ENCODE results near the gene CAMK4. TPM values are rescaled to one million over a fixed set of nuclear protein-coding genes. Genes with fewer than 3 reads are reported as not detected.
A peak's percentile ranks its signal among the peaks of the same experiment; 100 is the strongest.
"Not testable (repeated sequence)": the region's sequence is repeated elsewhere in the genome, so short reads cannot be mapped to it uniquely, and the experiment has no call there.

Gene CAMK4
- total and polyA plus RNA-seq, 4 donors: 15.8 to 49.1 (median 25.0) TPM

DNA sequence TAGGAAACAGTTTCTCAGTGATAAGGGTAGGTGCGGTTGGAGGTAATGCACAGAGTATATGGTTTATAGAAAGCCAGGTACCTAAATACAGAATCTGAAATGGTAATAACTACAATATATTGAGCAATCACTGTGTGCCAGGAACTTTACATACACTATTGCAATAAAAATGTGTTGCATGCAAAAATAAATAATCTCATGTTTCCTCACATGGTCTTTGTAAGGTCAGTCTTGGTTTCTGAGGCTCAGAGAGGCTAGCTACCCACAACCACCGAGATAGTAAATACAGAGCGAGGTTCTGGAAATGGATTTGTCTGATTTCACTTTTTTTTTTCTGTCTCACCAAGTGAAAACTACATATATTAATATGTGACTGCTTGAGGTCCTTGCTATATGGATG, 128.9 kb downstream of the CAMK4 start:
- no CpG with 5 or more reads among the region's 3 CpGs for WGBS (ENCODE audit: insufficient coverage)
- H3K36me3 ChIP-seq (ENCODE audit: control insufficient read depth, insufficient read depth, low read length): no peaks in the 10 kb centered on the region
- no peaks in the 10 kb centered on the region for H3K27me3 ChIP-seq (ENCODE audit: control insufficient read depth, insufficient read depth, low read length)
- no peak for DNase-seq (ENCODE audit: low read depth in 4 of 6, low spot score in 6 of 6)
- H3K4me3 ChIP-seq (ENCODE audit: low read depth, low read length): no peak overlapping the region
- H3K9me3 ChIP-seq (ENCODE audit: control insufficient read depth, insufficient read depth, low read length): no peaks in the 10 kb centered on the region
- no peak overlapping the region for H3K27ac ChIP-seq (ENCODE audit: low read depth, low read length)
- H3K4me1 ChIP-seq (ENCODE audit: control insufficient read depth, insufficient read depth, low read length): no peaks in the 10 kb centered on the region

DNA sequence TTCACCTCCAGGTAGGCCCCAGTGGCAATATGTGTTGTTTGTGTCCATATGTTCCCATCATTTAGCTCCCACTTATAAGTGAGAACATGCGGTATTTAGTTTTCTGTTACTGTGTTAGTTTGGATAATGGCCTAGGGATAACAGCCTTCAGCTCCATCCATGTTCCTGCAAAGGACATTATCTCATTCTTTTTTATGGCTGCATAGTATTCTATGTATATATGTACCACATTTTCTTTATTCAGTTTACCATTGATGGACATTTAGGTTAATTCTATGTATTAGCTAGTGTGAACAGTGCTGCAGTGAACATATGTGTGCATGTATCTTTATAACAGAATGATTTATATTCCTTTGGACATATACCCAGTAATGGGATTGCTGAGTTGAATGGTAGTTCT, 134.5 kb downstream of the CAMK4 start:
- H3K27me3 ChIP-seq (ENCODE audit: control insufficient read depth, insufficient read depth, low read length); DNase-seq (ENCODE audit: low read depth in 4 of 6, low spot score in 6 of 6); H3K27ac ChIP-seq (ENCODE audit: low read depth, low read length); H3K36me3 ChIP-seq (ENCODE audit: control insufficient read depth, insufficient read depth, low read length); H3K9me3 ChIP-seq (ENCODE audit: control insufficient read depth, insufficient read depth, low read length); H3K4me1 ChIP-seq (ENCODE audit: control insufficient read depth, insufficient read depth, low read length); H3K4me3 ChIP-seq (ENCODE audit: low read depth, low read length): not testable (repeated sequence)
- no CpG with 5 or more reads among the region's 1 CpG for WGBS (ENCODE audit: insufficient coverage)

DNA sequence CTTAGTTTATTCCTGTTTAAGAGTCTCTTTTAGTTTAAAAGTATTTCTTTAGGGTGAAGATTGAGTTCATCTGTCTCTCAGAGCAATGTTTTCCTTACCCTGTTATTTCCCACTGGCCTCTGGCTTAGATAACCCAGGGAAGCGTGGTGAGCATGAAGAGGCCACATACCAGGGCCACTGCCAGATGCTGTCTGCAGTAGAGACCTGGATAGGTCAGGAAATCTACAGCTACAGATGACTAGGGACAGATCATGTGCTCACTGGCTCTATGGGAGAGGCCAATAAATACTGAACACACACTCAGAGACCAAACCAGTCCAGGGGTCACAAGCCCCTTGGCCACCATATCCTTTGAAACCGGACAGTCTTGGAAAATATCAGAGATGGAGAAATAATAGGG, 136.0 kb downstream of the CAMK4 start:
- no peaks in the 10 kb centered on the region for H3K4me1 ChIP-seq (ENCODE audit: control insufficient read depth, insufficient read depth, low read length)
- H3K27ac ChIP-seq (ENCODE audit: low read depth, low read length): no peak overlapping the region
- no peaks in the 10 kb centered on the region for H3K27me3 ChIP-seq (ENCODE audit: control insufficient read depth, insufficient read depth, low read length)
- DNase-seq (ENCODE audit: low read depth in 4 of 6, low spot score in 6 of 6): no peak
- no peaks in the 10 kb centered on the region for H3K9me3 ChIP-seq (ENCODE audit: control insufficient read depth, insufficient read depth, low read length)
- WGBS (ENCODE audit: insufficient coverage): no CpG with 5 or more reads among the region's 2 CpGs
- H3K4me3 ChIP-seq (ENCODE audit: low read depth, low read length): no peak overlapping the region
- no peaks in the 10 kb centered on the region for H3K36me3 ChIP-seq (ENCODE audit: control insufficient read depth, insufficient read depth, low read length)

DNA sequence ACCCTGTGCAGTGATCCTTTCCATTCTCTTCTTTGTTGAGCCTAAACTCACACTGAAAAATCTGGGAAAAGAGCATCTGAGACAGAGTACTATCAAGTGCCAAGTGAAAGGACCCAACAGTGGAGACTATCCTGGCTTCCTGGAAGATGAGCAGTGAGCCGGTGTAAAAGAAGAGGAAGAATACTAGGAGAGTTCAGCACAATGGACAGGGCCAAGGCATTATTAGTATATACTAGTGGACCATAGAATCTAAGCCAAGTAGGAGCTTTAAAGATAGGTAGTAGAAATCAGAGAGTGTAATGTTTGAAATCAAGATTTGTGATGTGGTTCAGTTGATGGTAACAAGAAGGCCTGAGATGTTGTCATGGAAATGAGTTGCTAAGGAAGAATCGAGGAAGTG, 140.8 kb downstream of the CAMK4 start:
- Histone ChIP-seq H3K36me3 (ENCODE audit: control insufficient read depth, insufficient read depth, low read length) (no peaks in the 10 kb centered on the region), H3K27ac (ENCODE audit: low read depth, low read length) (no peak overlapping the region), H3K4me1 (ENCODE audit: control insufficient read depth, insufficient read depth, low read length) (no peaks in the 10 kb centered on the region), H3K9me3 (ENCODE audit: control insufficient read depth, insufficient read depth, low read length) (no peaks in the 10 kb centered on the region), H3K27me3 (ENCODE audit: control insufficient read depth, insufficient read depth, low read length) (no peaks in the 10 kb centered on the region), H3K4me3 (ENCODE audit: low read depth, low read length) (no peak overlapping the region)
- no peak for DNase-seq (ENCODE audit: low read depth in 4 of 6, low spot score in 6 of 6)
- WGBS (ENCODE audit: insufficient coverage): 74% methylated on average over 2 of the region's 2 CpGs

DNA sequence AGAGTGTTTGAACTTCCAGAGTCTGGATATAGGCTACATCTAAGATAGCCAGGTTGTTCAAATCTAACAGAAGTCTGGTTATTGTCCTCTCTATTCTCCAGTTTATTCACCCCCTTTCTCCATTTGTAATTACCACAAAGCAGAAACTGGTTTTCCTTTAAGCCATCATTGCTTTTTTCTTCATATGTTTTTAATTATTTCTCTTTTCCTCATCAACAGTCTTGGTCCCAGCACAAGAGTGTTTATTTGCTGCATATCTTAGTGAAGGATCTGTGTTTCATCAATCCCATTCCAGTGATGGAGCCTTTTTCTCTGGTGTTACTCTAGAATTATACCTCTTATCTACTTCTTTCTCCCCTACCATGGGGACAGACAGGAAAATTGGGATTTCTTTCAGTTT, 142.2 kb downstream of the CAMK4 start:
- Histone ChIP-seq H3K4me3 (ENCODE audit: low read depth, low read length) (no peak overlapping the region), H3K4me1 (ENCODE audit: control insufficient read depth, insufficient read depth, low read length) (no peaks in the 10 kb centered on the region), H3K36me3 (ENCODE audit: control insufficient read depth, insufficient read depth, low read length) (no peaks in the 10 kb centered on the region), H3K27ac (ENCODE audit: low read depth, low read length) (no peak overlapping the region), H3K27me3 (ENCODE audit: control insufficient read depth, insufficient read depth, low read length) (no peaks in the 10 kb centered on the region), H3K9me3 (ENCODE audit: control insufficient read depth, insufficient read depth, low read length) (no peaks in the 10 kb centered on the region)
- DNase-seq (ENCODE audit: low read depth in 4 of 6, low spot score in 6 of 6): no peak

DNA sequence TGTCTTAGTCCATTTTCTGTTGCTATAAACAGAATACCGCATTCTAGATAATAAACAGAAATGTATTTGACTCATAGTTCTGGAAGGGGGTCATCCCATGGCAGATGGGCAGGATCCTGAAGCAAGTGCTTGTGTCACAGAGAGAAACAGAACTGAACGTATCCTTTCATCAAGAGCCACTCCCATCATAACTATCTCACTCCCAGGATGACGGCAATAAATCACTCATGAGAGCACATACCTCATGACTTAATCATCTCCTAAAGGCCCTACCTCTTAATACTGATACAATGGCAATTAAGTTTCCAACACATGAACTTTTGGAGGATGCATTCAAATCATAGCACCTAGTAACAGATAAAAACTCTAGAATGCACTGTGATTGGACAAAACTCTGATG, 142.9 kb downstream of the CAMK4 start:
- no peaks in the 10 kb centered on the region for H3K9me3 ChIP-seq (ENCODE audit: control insufficient read depth, insufficient read depth, low read length)
- H3K4me1 ChIP-seq (ENCODE audit: control insufficient read depth, insufficient read depth, low read length): no peaks in the 10 kb centered on the region
- H3K27me3 ChIP-seq (ENCODE audit: control insufficient read depth, insufficient read depth, low read length): no peaks in the 10 kb centered on the region
- H3K27ac ChIP-seq (ENCODE audit: low read depth, low read length): no peak overlapping the region
- H3K4me3 ChIP-seq (ENCODE audit: low read depth, low read length): no peak overlapping the region
- DNase-seq (ENCODE audit: low read depth in 4 of 6, low spot score in 6 of 6): no peak
- no peaks in the 10 kb centered on the region for H3K36me3 ChIP-seq (ENCODE audit: control insufficient read depth, insufficient read depth, low read length)
- WGBS (ENCODE audit: insufficient coverage): 68% methylated on average over 2 of the region's 3 CpGs

DNA sequence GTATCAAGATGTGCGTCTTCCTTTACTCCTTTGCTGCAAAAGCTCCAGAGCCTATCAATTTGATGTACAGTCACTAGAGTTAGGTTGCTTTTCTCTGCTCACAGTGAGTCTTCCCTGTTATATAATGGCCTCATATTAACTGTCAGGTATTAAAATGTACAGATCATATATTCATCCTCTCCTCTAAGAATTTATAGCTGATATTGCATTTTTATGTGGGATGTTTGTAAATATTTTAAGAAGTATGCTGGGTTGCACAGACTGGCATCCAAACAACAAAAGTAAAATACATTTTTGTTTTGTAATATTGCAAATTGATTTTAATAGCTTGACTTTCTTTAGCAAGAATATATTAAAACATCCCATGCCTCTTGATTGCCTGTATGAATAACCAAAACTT, 148.6 kb downstream of the CAMK4 start:
- H3K36me3 ChIP-seq (ENCODE audit: control insufficient read depth, insufficient read depth, low read length): no peaks in the 10 kb centered on the region
- no peak for DNase-seq (ENCODE audit: low read depth in 4 of 6, low spot score in 6 of 6)
- 83% methylated on average over 1 of the region's 1 CpG for WGBS (ENCODE audit: insufficient coverage)
- H3K27me3 ChIP-seq (ENCODE audit: control insufficient read depth, insufficient read depth, low read length): no peaks in the 10 kb centered on the region
- no peak overlapping the region for H3K27ac ChIP-seq (ENCODE audit: low read depth, low read length)
- H3K4me1 ChIP-seq (ENCODE audit: control insufficient read depth, insufficient read depth, low read length): no peaks in the 10 kb centered on the region
- no peaks in the 10 kb centered on the region for H3K9me3 ChIP-seq (ENCODE audit: control insufficient read depth, insufficient read depth, low read length)
- H3K4me3 ChIP-seq (ENCODE audit: low read depth, low read length): no peak overlapping the region

DNA sequence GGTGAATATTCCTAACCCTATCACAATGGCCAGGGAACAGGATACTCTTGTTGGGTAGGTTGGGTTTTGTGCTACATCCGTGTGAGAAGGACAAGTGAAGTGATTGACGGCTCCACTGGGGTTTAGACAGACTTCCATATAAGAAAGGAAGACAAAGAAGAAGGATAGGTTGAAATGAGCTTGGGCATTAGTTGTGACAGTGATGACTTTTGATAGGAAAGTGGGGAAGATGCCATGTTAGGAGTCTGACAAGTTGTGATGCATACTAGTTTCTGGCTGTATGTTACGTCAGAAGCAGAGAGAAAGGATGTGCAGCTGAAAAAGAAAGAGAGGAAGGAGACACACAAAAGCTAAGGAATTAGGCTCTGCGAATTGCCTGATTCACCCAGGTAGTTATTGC, 150.2 kb downstream of the CAMK4 start:
- DNase-seq (ENCODE audit: low read depth in 4 of 6, low spot score in 6 of 6): no peak
- no peaks in the 10 kb centered on the region for H3K4me1 ChIP-seq (ENCODE audit: control insufficient read depth, insufficient read depth, low read length)
- no peak overlapping the region for H3K4me3 ChIP-seq (ENCODE audit: low read depth, low read length)
- no peaks in the 10 kb centered on the region for H3K27me3 ChIP-seq (ENCODE audit: control insufficient read depth, insufficient read depth, low read length)
- no peaks in the 10 kb centered on the region for H3K36me3 ChIP-seq (ENCODE audit: control insufficient read depth, insufficient read depth, low read length)
- no peaks in the 10 kb centered on the region for H3K9me3 ChIP-seq (ENCODE audit: control insufficient read depth, insufficient read depth, low read length)
- WGBS (ENCODE audit: insufficient coverage): 70% methylated on average over 4 of the region's 4 CpGs
- H3K27ac ChIP-seq (ENCODE audit: low read depth, low read length): no peak overlapping the region

DNA sequence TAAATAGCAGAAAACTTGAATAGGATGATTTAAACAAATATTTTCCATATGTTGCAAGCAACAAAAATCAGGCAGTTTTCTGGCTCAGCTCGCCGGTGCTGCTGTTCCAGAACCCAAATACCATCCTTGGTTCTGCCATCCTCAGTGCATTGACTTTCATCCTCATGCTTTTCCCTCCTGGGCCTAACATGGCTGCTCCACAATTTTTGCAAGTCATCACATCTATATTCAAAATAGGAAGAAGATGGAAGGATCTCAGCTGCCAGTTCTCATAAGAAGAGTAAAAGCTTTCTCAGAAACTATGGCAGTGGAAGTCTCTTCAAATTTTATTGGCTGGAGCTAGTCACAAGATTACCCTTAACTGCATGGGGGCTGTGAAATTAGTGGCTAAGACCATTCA, 151.5 kb downstream of the CAMK4 start:
- Histone ChIP-seq H3K4me1 (ENCODE audit: control insufficient read depth, insufficient read depth, low read length) (no peaks in the 10 kb centered on the region), H3K4me3 (ENCODE audit: low read depth, low read length) (no peak overlapping the region), H3K27ac (ENCODE audit: low read depth, low read length) (no peak overlapping the region), H3K36me3 (ENCODE audit: control insufficient read depth, insufficient read depth, low read length) (no peaks in the 10 kb centered on the region), H3K9me3 (ENCODE audit: control insufficient read depth, insufficient read depth, low read length) (no peaks in the 10 kb centered on the region), H3K27me3 (ENCODE audit: control insufficient read depth, insufficient read depth, low read length) (no peaks in the 10 kb centered on the region)
- WGBS (ENCODE audit: insufficient coverage): 100% methylated on average over 2 of the region's 2 CpGs
- no peak for DNase-seq (ENCODE audit: low read depth in 4 of 6, low spot score in 6 of 6)

DNA sequence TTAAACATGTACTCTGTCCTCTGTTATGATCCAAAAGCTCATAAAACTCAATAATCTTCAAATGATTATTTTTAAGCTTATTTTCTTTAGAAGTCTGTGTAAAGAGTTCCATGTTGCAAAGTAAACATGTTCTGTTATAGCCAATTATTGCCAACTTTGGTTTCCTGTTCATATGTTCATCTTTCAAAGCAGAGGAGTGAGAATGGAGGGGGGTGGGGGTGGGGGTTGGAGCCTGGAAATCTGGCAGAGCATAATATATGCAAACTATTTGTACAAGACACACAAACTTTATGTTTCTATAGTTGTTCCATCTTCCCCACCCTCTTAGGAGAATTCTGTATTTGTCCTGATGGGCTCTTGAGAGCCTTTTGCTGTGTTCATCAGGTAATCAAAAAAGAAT, 153.1 kb downstream of the CAMK4 start:
- no peaks in the 10 kb centered on the region for H3K4me1 ChIP-seq (ENCODE audit: control insufficient read depth, insufficient read depth, low read length)
- H3K27ac ChIP-seq (ENCODE audit: low read depth, low read length): no peak overlapping the region
- no peaks in the 10 kb centered on the region for H3K9me3 ChIP-seq (ENCODE audit: control insufficient read depth, insufficient read depth, low read length)
- no peak overlapping the region for H3K4me3 ChIP-seq (ENCODE audit: low read depth, low read length)
- H3K36me3 ChIP-seq (ENCODE audit: control insufficient read depth, insufficient read depth, low read length): no peaks in the 10 kb centered on the region
- H3K27me3 ChIP-seq (ENCODE audit: control insufficient read depth, insufficient read depth, low read length): no peaks in the 10 kb centered on the region
- peak in 1 of 6 donors; percentile 57 for DNase-seq (ENCODE audit: low read depth in 4 of 6, low spot score in 6 of 6)

DNA sequence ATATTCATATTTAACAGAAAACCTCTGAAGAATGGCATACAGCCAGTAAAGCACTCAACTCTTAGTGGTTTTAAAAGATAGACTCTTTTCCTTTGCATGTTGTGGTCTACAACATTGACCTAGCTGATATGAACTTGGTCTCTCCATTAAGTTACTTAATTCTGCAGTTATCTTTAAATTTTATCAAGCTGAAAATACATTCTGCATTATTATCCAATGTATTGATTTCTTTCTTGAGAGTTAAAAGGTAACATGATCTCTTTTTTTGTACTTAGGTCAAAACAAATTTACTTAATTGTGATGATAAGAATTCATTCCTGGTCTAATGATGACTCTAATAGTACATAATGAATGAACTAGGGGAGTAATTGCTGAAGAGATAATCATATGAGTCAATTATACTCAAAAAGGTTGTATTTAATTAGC, 155.2 kb downstream of the CAMK4 start:
- no peaks in the 10 kb centered on the region for H3K36me3 ChIP-seq (ENCODE audit: control insufficient read depth, insufficient read depth, low read length)
- no peaks in the 10 kb centered on the region for H3K4me1 ChIP-seq (ENCODE audit: control insufficient read depth, insufficient read depth, low read length)
- H3K27me3 ChIP-seq (ENCODE audit: control insufficient read depth, insufficient read depth, low read length): no peaks in the 10 kb centered on the region
- no peak overlapping the region for H3K27ac ChIP-seq (ENCODE audit: low read depth, low read length)
- no peak overlapping the region for H3K4me3 ChIP-seq (ENCODE audit: low read depth, low read length)
- DNase-seq (ENCODE audit: low read depth in 4 of 6, low spot score in 6 of 6): no peak
- no peaks in the 10 kb centered on the region for H3K9me3 ChIP-seq (ENCODE audit: control insufficient read depth, insufficient read depth, low read length)

All from spinal cord (tissue), 10 donors.